22Rv1 (cell line): Measurements from ENCODE around the gene RFPL4AL1.
A peak's percentile ranks its signal among the peaks of the same experiment; 100 is the strongest.

Experiments
- ZFX ChIP-seq: fragments of 450-650 bp; IDR thresholded peaks from 2 replicates; pipeline ENCODE4 v1.6.1; 2017; ENCODE audit warnings: antibody characterized with exemption, borderline replicate concordance
- TF ChIP-seq, protein P1 (sequence below): fragments of 450-650 bp; IDR thresholded peaks from 2 replicates; pipeline ENCODE4 v1.5.1; 2017; ENCODE audit warnings: mild to moderate bottlenecking

DNA sequence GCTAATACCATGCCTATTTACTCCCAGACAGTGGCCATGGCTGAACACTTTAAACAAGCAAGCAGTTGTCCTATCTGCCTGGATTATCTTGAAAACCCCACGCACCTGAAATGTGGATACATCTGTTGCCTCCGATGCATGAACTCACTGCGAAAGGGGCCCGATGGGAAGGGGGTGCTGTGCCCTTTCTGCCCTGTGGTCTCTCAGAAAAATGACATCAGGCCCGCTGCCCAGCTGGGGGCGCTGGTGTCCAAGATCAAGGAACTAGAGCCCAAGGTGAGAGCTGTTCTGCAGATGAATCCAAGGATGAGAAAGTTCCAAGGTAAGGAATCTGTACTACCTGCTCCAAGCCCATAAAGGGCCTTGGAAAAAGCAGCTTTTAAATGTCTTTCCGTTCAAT is 8.6 kb downstream of the RFPL4AL1 start:
- TF ChIP-seq, protein P1, sequence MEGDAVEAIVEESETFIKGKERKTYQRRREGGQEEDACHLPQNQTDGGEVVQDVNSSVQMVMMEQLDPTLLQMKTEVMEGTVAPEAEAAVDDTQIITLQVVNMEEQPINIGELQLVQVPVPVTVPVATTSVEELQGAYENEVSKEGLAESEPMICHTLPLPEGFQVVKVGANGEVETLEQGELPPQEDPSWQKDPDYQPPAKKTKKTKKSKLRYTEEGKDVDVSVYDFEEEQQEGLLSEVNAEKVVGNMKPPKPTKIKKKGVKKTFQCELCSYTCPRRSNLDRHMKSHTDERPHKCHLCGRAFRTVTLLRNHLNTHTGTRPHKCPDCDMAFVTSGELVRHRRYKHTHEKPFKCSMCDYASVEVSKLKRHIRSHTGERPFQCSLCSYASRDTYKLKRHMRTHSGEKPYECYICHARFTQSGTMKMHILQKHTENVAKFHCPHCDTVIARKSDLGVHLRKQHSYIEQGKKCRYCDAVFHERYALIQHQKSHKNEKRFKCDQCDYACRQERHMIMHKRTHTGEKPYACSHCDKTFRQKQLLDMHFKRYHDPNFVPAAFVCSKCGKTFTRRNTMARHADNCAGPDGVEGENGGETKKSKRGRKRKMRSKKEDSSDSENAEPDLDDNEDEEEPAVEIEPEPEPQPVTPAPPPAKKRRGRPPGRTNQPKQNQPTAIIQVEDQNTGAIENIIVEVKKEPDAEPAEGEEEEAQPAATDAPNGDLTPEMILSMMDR, result peak; percentile 46
- no peak for TF ChIP-seq ZFX
